Hematopoietic multipotent progenitor cell treated with erythropoietin and hydrocortisone succinate and interleukin-3 and kit ligand, for 17 days (in vitro differentiated cells): ENCODE data around the gene KCP.

Source experiments
- DNase-seq: peaks from one replicate; pipeline ENCODE4 v3.0.0-alpha.2; 2015; ENCODE audit warnings: low spot score

Gene KCP

DNA sequence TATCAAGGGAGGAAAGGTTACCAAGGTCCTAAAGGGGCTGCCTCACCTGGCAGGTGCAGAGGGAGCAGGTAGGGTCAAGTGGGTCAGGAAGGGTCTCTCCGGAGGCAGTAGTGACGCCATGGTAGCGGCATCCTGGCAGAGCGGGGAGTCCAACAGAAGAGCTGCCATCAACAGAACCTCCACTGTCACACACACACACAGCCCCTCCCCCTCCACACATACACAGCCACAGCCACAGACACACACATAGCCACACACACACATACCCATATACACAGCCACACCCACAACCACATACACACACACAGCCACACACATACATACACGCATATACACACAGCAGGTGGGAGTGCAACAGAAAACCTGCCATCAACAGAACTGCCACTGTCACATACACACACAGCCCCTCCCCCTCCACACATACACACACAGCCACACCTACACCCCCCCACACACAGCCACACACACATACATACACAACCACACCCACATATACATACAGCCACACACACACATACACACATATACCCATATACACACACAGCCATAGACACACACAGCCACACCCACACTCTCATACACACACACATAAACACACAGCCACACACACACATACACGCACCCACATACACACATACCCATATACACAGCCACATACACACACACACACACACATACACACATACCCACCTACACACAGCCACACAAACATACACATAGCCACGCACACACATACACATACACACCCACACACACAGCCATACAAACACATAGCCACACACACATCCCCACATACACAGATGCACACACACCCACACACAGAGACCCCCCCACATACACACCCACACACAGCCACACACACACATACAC is 23.1 kb downstream of the KCP start:
- no peak for DNase-seq

- DNase-seq: no peak
Observed at GRCh38 chr7:128886391-128887168, 23.9 kb downstream of the KCP start.

DNA sequence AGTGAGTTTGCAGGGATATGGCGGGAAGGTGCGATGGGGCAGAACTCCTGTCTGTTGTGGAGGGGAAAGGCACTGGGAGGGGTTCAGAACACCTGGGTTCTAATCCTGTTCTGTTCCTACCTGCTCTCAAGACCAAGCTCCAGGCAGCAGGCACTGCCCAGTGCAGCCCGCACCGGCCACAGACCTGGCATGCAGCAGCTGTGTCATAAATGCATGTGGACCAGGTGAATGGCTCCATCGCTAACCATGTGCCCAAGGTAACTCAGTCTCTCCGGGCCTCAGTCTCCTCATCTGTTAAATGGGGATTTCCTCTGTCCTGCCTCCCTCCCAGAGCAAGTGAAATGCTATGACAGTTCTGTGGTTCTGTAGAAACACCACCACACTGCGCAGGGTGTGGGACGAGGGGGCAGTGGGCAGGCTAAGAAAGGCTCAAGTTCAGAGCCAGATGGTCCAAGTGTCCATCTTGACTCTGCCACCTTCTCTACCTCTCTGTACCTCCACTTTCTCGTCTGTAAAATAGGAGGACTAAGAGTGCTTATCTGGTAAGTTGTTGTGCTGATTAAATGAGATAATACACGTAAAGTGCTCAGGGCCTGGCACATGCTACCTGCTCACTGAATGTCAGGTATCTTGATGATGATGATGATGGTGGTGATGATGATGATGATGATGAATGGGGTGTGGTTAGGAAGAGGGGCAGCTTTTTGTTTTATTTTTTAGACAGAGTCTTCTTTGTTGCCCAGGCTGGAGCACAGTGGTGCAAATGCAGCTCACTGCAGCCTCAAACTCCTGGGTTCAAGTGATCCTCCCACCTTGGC is 24.9 kb downstream of the KCP start:
- DNase-seq: no peak

GRCh38 chr7:128884561-128885369 is 25.7 kb downstream of the KCP start:
- DNase-seq: no peak

DNA sequence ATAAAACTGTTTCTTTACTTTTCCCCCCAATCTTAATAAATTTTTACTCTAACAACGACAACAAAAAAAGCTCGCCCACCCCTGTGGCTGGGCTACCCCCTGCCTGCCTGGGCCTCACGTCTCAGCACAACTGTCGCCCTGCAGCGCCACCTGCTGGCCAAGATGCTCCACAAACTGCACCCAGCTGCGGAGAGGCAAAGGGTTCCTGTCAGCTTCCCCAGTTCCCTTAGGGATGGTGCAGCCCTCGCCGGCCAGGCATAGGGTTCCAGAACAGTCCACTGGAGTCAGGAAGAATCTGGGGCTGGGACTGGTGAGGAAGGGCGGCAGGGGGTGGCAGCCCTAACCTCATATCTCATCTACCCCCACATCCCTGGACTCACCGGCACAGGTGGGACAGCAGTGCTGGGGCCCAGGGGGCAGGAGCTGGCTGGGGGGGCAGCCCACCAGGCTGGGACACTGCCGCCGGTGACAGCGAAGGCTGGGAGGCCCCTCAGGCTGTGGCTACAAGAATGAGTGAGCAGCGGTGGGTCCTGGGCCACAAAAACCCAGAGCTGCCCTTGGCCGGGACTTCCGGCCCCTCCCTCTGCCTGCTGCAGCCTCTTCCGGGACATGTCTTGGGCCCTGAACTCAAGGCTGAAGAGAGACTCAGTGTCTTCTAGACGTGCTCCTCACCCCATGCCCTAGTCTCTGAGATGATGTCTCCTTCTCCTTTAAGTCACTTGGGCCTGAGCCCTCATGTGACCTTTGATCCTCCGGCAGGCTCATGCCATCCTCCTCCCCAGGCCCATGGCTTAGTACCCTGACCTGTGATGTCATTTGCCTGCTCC is 26.7 kb downstream of the KCP start:
- DNase-seq: peak; percentile 77

DNA sequence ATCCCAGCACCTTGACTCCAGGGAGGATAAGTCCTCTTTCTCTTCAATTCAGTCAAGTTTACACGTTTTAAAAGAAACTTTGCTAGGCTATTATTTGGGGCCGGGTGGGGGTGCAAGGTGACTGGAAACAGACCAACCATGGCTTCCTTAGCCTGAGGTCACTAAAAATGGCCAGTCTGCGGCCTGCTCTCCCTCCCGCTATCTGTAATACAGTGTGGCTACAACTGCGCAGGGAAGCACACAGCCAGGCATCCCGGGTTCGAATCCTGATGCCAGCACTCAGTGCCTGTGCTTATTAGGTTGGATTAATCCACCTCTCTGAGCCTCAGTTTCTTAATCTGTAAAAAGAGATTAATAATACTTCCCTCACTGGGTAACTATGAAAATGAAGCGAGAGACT is 28.4 kb downstream of the KCP start:
- no peak for DNase-seq

DNA sequence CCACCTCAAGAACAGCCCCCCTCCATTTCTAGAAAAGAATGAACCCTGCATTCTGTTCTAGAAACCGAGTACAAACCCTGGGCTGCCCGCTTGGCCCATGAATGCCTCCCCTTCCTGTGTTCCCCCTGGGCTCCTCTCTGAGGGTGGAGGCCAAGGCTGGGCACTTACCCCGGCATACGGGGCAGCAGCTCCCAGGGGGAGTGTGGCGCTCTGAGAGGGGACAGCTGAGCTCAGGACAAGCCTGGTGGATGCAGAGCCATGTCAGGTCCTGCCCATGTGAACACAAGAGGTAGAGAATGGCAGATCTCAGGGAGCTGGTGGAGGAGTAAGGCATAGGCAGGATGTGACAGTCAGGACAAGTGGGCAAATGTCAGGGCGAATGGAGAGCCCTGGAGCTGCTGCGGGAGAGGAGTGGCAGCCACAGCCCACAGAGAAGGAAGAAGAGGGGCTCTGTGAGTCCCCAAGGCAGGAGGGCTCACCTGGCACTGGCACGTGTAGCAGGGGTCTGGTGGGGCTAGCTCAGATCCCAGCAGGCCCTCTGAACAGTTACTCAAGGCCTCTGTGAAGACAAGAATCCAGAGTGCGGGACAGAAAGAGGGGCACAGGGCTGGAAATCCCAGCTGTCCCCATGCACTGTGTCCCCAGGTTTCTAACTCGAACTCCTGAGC is 28.9 kb downstream of the KCP start:
- DNase-seq: no peak

DNA sequence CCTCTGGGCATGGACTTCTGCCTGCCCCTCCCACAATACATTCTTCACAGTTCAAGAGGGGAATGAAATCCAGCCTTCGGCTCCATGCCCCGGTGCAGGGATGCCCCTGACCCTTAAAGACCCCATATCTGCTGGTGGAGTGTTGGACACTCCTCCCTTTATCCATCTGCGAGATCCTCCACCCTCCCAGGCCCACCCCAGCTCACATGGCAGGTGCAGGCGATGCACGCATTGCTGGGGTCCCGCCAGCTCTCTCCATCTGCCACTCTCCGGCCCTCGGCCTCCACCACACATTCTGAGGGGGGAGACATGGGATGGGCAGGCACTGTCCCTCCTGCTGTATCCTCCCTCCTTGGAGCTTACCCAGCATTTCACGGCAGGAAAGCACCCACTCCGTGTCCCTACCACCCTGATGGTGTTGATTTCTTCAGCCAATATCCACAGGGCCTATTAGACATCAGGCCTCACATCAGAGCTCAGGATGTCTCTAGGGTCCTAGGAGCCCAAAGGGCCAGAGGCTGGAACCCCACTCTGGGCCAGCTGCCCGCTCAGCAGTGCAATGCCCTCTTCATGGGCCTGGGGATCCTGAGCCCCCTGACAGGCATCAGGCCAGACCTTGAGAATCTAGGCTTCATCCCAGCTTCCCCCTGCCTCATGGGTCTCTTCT is 29.6 kb downstream of the KCP start:
- no peak for DNase-seq

- no peak for DNase-seq
Observed at GRCh38 chr7:128879939-128880746, 30.4 kb downstream of the KCP start.

DNA sequence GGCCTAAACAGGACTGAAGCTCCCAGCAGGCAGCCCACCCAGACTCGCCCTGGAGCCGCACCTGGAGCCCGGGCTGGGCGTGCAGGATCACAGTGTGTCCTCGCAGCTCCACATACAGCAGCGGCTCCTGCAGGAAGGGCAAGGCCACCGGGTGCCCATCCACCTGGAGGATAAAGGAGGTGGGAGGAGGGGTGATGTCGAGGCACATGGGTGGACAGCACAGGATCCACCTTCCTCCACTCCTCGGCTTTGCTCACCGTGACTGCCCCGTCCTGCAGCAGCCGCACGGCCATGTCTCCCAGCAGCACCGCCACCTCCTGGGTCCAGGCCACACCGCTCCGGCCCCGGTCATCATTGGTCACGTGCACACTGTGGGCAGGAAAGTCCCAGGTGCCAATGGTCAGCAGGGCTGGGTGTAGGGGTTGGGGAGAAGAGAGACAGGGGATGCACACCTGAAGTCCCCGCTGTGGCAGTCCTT is 31.0 kb downstream of the KCP start:
- no peak for DNase-seq

- DNase-seq: no peak
Observed at GRCh38 chr7:128878226-128879105, 32.0 kb downstream of the KCP start.

GRCh38 chr7:128877756-128878120 is 32.8 kb downstream of the KCP start:
- DNase-seq: no peak

- DNase-seq: no peak
Observed at GRCh38 chr7:128876978-128877755, 33.3 kb downstream of the KCP start.

GRCh38 chr7:128876586-128876977 is 33.9 kb downstream of the KCP start:
- no peak for DNase-seq

DNA sequence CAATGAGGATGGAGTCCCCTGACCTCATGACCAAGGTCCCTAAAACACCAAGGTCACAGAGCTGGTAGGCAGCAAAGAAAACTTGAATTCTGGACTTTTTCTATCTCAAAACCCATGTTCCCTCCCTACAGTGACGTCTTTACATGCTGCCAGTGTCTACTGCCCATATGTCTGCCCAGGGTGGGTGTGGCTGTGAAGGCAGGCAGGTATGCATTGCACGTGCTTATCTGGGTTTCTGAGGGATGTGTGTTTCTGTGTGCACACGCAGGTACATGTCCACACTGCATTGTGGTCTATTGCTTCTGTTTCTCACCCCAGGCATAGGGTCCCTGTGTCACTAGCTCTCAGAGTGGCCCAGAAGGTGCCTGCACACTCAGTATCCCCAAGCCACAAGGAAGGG is 34.4 kb downstream of the KCP start:
- DNase-seq: no peak

GRCh38 chr7:128875523-128875948 is 35.0 kb downstream of the KCP start:
- DNase-seq: no peak
